ENCODE measurements around the gene JAG1.

GRCh38 chr20:10610251-10610650, 63.5 kb downstream of the JAG1 start:
- TF ChIP-seq POLR2A (IDR thresholded peaks at IDR 0.05; ENCODE audit: extremely low read depth, insufficient read length) (no peak), MYC (IDR thresholded peaks at IDR 0.05; ENCODE audit: low read depth, low read length) (no peak)
- TF ChIP-seq, protein P1, sequence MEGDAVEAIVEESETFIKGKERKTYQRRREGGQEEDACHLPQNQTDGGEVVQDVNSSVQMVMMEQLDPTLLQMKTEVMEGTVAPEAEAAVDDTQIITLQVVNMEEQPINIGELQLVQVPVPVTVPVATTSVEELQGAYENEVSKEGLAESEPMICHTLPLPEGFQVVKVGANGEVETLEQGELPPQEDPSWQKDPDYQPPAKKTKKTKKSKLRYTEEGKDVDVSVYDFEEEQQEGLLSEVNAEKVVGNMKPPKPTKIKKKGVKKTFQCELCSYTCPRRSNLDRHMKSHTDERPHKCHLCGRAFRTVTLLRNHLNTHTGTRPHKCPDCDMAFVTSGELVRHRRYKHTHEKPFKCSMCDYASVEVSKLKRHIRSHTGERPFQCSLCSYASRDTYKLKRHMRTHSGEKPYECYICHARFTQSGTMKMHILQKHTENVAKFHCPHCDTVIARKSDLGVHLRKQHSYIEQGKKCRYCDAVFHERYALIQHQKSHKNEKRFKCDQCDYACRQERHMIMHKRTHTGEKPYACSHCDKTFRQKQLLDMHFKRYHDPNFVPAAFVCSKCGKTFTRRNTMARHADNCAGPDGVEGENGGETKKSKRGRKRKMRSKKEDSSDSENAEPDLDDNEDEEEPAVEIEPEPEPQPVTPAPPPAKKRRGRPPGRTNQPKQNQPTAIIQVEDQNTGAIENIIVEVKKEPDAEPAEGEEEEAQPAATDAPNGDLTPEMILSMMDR (IDR thresholded peaks at IDR 0.05; ENCODE audit: low read depth, low read length) = no peak

Measured in NB4 (cell line).